Gastrocnemius medialis (tissue), 4 donors: ENCODE data around the gene MED16. TPM values are rescaled to one million over a fixed set of nuclear protein-coding genes. Genes with fewer than 3 reads are reported as not detected.

ENCODE experiments used
- ATAC-seq, 2 donors: fragments of 150-250 bp; one replicate each; pipeline ENCODE4 v1.9.1; 2016
- DNase-seq, 2 donors: peaks; one replicate each; pipeline ENCODE4 v3.0.0-alpha.2; 2019
- H3K27ac ChIP-seq, 4 donors: fragments of 200-600 bp; sonication (generic); 1 replicate in 1 of 4; 2 replicates in 3 of 4; pipeline ENCODE4 v1.5.1; 2016 to 2018; ENCODE audit warnings: mild to moderate bottlenecking in 2 of 4, moderate library complexity in 1 of 4
- H3K27me3 ChIP-seq, 3 donors: fragments of 200-600 bp; sonication (generic) in 2 of 3; 1 replicate in 1 of 3; 2 replicates in 2 of 3; pipeline versions ENCODE4 v1.5.1 to v1.6.0; 2016 to 2019; ENCODE audit warnings: mild to moderate bottlenecking in 1 of 3, moderate library complexity in 1 of 3
- H3K36me3 ChIP-seq, 2 donors: fragments of 200-600 bp; sonication (generic) in 1 of 2; one replicate each; pipeline ENCODE4 v1.5.1; 2017 to 2018
- H3K4me1 ChIP-seq, 2 donors: fragments of 200-600 bp; sonication (generic) in 1 of 2; one replicate each; pipeline ENCODE4 v1.5.1; 2016 to 2017; ENCODE audit warnings: mild to moderate bottlenecking in 2 of 2
- H3K4me3 ChIP-seq, 4 donors: fragments of 200-600 bp; sonication (generic) in 3 of 4; 1 replicate in 1 of 4; 2 replicates in 3 of 4; pipeline ENCODE4 v1.5.1; 2016 to 2019; ENCODE audit warnings: mild to moderate bottlenecking in 2 of 4
- H3K9me3 ChIP-seq, 3 donors: fragments of 200-600 bp; sonication (generic) in 2 of 3; 1 replicate in 1 of 3; 2 replicates in 2 of 3; pipeline ENCODE4 v1.5.1; 2016 to 2019
- CTCF ChIP-seq, 5 experiments: fragments of 450-650 bp in 3 of 5; fragments of 200-600 bp in 2 of 5; sonication (generic) in 2 of 5; IDR thresholded peaks in 4 of 5; conservative IDR thresholded peaks in 1 of 5; 1 replicate in 4 of 5; 2 replicates in 1 of 5; pipeline ENCODE4 v1.5.1; 2016 to 2019; ENCODE audit warnings: antibody characterized with exemption in 5 of 5, mild to moderate bottlenecking in 3 of 5, moderate library complexity in 3 of 5
- POLR2A ChIP-seq, 2 donors: fragments of 450-650 bp; IDR thresholded peaks; one replicate each; pipeline ENCODE4 v1.6.1; 2017; ENCODE audit warnings: antibody characterized with exemption in 2 of 2, mild to moderate bottlenecking in 2 of 2, moderate library complexity in 2 of 2
- in situ Hi-C, 4 donors: fragments of 200-750 bp; cut with MboI; loops; one replicate each; pipeline versions ENCODE4 v1.15.0 to v1.8.0; 2017; ENCODE audit warnings: low sequenced_read_pairs in 4 of 4
- intact Hi-C: fragments of 100-400 bp; cut with DNase I; formaldehyde crosslinking; loops from one replicate; pipeline ENCODE4 v1.15.1; 2023; ENCODE audit warnings: low total_unique reads
- total RNA-seq, 4 donors: library from RNA; depleted of rRNA; stranded (reverse); fragments of >200 nt; gene quantifications; one replicate each; pipeline versions ENCODE4 v1.1.0 to v1.2.3, GENCODE V29; 2016

MED16 gene
- total RNA-seq, 4 donors from 2014 or later, result 22.0 to 67.6 (median 54.6) TPM

GRCh38 chr19:902093-902370 is 9.0 kb upstream of the MED16 start:
- in situ Hi-C loops, result no loop called here
- no peaks in the 10 kb centered on the region for H3K27me3 ChIP-seq
- H3K27ac ChIP-seq, result no peak overlapping the region
- TF ChIP-seq CTCF (IDR thresholded peaks at IDR 0.05 in 4 of 5, conservative IDR thresholded peaks at IDR 0.05 in 1 of 5) (no peak), POLR2A (IDR thresholded peaks at IDR 0.05) (no peak)
- ATAC-seq, result no peak
- peaks cover 0 to 20% of the 10 kb centered on the region in 2 donors for H3K36me3 ChIP-seq
- H3K4me1 ChIP-seq, result no peaks in the 10 kb centered on the region
- H3K4me3 ChIP-seq, result no peak overlapping the region
- intact Hi-C loops, result no loop called here
- no peak for DNase-seq
- no peaks in the 10 kb centered on the region for H3K9me3 ChIP-seq

DNA sequence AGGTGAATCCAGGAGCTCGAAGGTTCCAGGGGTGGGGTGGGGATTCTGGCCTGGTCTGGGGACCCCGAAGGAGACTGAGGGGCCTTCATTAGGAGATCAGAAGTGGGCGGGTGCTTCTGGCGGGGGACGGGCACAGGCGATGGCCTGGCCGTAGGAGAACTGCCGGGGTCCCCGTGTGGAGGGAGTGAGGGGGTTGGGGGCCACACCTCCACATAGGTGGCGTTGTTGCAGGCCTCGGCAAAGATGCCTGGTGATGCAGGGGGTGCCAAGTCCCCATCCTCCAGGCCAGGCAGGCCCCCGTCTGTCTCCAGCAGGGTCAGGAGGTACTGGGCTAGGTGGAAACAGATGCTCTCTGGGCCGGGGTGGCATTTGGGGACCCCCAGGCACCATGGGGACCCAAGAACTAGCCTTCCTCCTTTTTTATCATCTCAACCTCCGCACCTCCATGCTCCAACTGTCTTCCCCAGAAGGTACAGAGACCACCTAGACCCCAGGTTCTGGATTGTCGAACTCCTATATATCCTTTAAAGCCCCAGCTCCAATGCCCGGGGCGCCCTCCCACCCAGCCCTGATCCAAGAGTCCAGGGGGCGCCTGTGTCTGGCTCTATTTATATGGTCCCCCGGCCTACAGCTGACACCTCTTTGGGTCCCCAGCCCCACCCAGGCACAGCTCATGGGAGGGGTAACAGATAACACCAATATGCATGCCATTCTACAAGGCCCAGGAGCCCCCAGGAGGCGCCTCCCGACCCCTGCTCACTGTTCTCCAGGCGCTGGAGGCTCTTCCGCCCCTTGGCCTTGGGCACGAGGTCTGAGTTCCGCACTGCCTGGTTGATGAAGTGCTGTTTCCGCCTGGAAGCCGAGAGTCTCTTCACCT is 8.5 kb upstream of the MED16 start:
- no peaks in the 10 kb centered on the region for H3K4me1 ChIP-seq
- no peak for TF ChIP-seq POLR2A (IDR thresholded peaks at IDR 0.05)
- TF ChIP-seq CTCF (IDR thresholded peaks at IDR 0.05 in 4 of 5, conservative IDR thresholded peaks at IDR 0.05 in 1 of 5), result no peak
- intact Hi-C loops, result no loop called here
- H3K9me3 ChIP-seq, result no peaks in the 10 kb centered on the region
- no peak for ATAC-seq
- in situ Hi-C loops, result no loop called here
- no peaks in the 10 kb centered on the region for H3K27me3 ChIP-seq
- no peak overlapping the region for H3K27ac ChIP-seq
- H3K36me3 ChIP-seq, result peaks cover 0 to 20% of the 10 kb centered on the region in 2 donors
- no peak overlapping the region for H3K4me3 ChIP-seq
- DNase-seq, result no peak

GRCh38 chr19:900302-901111 is 7.5 kb upstream of the MED16 start:
- in situ Hi-C loops (no loop called here), intact Hi-C loops (no loop called here)
- DNase-seq (no peak), ATAC-seq (no peak)
- no peaks in the 10 kb centered on the region for H3K4me1 ChIP-seq
- TF ChIP-seq CTCF (IDR thresholded peaks at IDR 0.05 in 4 of 5, conservative IDR thresholded peaks at IDR 0.05 in 1 of 5) (no peak), POLR2A (IDR thresholded peaks at IDR 0.05) (no peak)
- H3K27ac ChIP-seq, result no peak overlapping the region
- H3K27me3 ChIP-seq, result no peaks in the 10 kb centered on the region
- H3K4me3 ChIP-seq, result no peak overlapping the region
- peaks cover 0 to 20% of the 10 kb centered on the region in 2 donors for H3K36me3 ChIP-seq
- H3K9me3 ChIP-seq, result no peaks in the 10 kb centered on the region

GRCh38 chr19:900043-900301 is 7.0 kb upstream of the MED16 start:
- ATAC-seq (no peak), DNase-seq (no peak)
- intact Hi-C loops (no loop called here), in situ Hi-C loops (no loop called here)
- Histone ChIP-seq H3K27ac (no peak overlapping the region), H3K36me3 (peaks cover 0 to 20% of the 10 kb centered on the region in 2 donors), H3K9me3 (no peaks in the 10 kb centered on the region), H3K4me3 (no peak overlapping the region), H3K27me3 (no peaks in the 10 kb centered on the region), H3K4me1 (no peaks in the 10 kb centered on the region)
- TF ChIP-seq POLR2A (IDR thresholded peaks at IDR 0.05), result no peak
- no peak for TF ChIP-seq CTCF (IDR thresholded peaks at IDR 0.05 in 4 of 5, conservative IDR thresholded peaks at IDR 0.05 in 1 of 5)
